Prostate gland (tissue), 2 donors: ENCODE results near the gene RIOX2. TPM values are rescaled to one million over a fixed set of nuclear protein-coding genes. Genes with fewer than 3 reads are reported as not detected.

Experiments
- DNase-seq: peaks from one replicate; pipeline ENCODE4 v3.0.0-alpha.2; 2019; ENCODE audit warnings: low spot score
- H3K27ac ChIP-seq, 2 donors: fragments of 200-600 bp; sonication (generic); 2 replicates each; pipeline ENCODE4 v1.5.1; 2017 to 2019
- H3K27me3 ChIP-seq: fragments of 200-600 bp; sonication (generic); replicated peaks from 2 replicates; pipeline ENCODE4 v1.5.1; 2019; ENCODE audit not compliant: insufficient read depth
- H3K36me3 ChIP-seq, 2 donors: fragments of 200-600 bp; sonication (generic); 1 replicate in 1 of 2; 2 replicates in 1 of 2; pipeline versions ENCODE4 v1.5.1 to v1.8.1; 2017 to 2019
- H3K4me1 ChIP-seq: fragments of 200-600 bp; sonication (generic); replicated peaks from 2 replicates; pipeline ENCODE4 v1.5.1; 2019
- H3K4me3 ChIP-seq, 2 donors: fragments of 200-600 bp; sonication (generic); 2 replicates each; pipeline ENCODE4 v1.5.1; 2017 to 2019
- H3K9me3 ChIP-seq: fragments of 200-600 bp; sonication (generic); 2 replicates; pipeline ENCODE4 v1.5.1; 2017
- POLR2A ChIP-seq: fragments of 450-650 bp; IDR thresholded peaks from one replicate; pipeline ENCODE4 v1.6.1; 2016; ENCODE audit warnings: antibody characterized with exemption, mild to moderate bottlenecking
- POLR2AphosphoS5 ChIP-seq: sonication (generic); formaldehyde crosslinking; IDR thresholded peaks from one replicate; pipeline ENCODE4 v1.6.1; 2017; ENCODE audit warnings: antibody characterized with exemption
- WGBS: methylation state at CpG from one replicate; pipeline ENCODE4 v1.1.5; 2018; 5-methylcytosine and 5-hydroxymethylcytosine counted together
- intact Hi-C: fragments of 100-400 bp; cut with DNase I; formaldehyde crosslinking; loops from one replicate; pipeline ENCODE4 v1.14.2; 2022
- total RNA-seq, 2 donors: library from RNA; depleted of rRNA; stranded (reverse); fragments of >200 nt; gene quantifications; one replicate each; pipeline ENCODE4 v1.1.0, GENCODE V29; 2016
- TF ChIP-seq, protein P1 (sequence below), 4 experiments: fragments of 200-600 bp in 2 of 4; fragments of 450-650 bp in 2 of 4; sonication (generic) in 2 of 4; IDR thresholded peaks; 1 replicate in 3 of 4; 2 replicates in 1 of 4; pipeline ENCODE4 v1.5.1; 2016 to 2019; ENCODE audit warnings: antibody characterized with exemption in 4 of 4, mild to moderate bottlenecking in 2 of 4, moderate library complexity in 2 of 4

RIOX2 gene
- total RNA-seq, 2 donors from 2014 or later: 18.1 to 20.2 TPM

DNA sequence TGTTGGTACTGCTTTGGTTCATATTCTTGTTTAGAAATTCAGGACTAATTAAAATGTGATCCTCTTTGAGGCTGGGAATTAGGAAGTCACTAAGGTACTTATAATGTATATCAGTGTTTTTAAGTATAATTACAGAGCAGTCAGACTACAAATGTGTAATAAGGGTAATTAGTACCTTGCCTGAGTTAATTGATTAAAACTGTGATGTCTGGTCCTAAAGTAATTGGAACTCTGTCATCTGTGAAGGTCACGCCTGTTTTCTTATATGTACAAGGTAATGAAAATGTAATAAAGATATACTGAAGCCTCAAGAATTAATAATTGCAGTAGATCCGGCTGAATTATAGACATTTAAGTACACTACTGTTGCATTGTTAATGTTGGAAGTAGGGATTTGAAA is 32.8 kb downstream of the RIOX2 start:
- intact Hi-C loops: no loop called here
- WGBS: 87% methylated on average over 2 of the region's 2 CpGs
- no peaks in the 10 kb centered on the region for H3K4me1 ChIP-seq
- H3K27ac ChIP-seq: no peak overlapping the region
- DNase-seq: no peak
- H3K9me3 ChIP-seq: no peaks in the 10 kb centered on the region
- no peaks in the 10 kb centered on the region for H3K27me3 ChIP-seq
- H3K4me3 ChIP-seq: no peak overlapping the region
- no peak for TF ChIP-seq POLR2AphosphoS5
- TF ChIP-seq, protein P1, sequence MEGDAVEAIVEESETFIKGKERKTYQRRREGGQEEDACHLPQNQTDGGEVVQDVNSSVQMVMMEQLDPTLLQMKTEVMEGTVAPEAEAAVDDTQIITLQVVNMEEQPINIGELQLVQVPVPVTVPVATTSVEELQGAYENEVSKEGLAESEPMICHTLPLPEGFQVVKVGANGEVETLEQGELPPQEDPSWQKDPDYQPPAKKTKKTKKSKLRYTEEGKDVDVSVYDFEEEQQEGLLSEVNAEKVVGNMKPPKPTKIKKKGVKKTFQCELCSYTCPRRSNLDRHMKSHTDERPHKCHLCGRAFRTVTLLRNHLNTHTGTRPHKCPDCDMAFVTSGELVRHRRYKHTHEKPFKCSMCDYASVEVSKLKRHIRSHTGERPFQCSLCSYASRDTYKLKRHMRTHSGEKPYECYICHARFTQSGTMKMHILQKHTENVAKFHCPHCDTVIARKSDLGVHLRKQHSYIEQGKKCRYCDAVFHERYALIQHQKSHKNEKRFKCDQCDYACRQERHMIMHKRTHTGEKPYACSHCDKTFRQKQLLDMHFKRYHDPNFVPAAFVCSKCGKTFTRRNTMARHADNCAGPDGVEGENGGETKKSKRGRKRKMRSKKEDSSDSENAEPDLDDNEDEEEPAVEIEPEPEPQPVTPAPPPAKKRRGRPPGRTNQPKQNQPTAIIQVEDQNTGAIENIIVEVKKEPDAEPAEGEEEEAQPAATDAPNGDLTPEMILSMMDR (IDR thresholded peaks at IDR 0.05): no peak
- no peak for TF ChIP-seq POLR2A
- no peaks in the 10 kb centered on the region for H3K36me3 ChIP-seq

DNA sequence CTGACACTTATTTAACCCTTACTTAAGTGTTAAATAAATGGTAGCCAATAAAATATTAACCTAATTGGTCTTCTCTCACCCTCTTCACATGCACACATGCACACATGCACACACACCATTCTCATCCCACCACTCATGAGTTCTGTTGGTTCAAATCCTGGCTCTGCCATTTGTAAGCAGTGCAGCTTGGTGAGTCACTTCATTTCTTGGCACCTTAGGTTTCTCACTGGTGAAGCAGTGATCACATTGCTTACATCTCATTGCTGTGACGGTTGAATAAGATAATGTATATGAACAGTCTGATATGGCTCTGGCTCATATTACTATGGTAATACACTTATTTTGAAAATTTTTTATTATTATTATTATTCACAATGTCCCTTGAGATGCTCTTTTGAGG is 33.8 kb downstream of the RIOX2 start:
- Histone ChIP-seq H3K9me3 (no peaks in the 10 kb centered on the region), H3K27me3 (no peaks in the 10 kb centered on the region), H3K27ac (no peak overlapping the region), H3K4me1 (no peaks in the 10 kb centered on the region), H3K4me3 (no peak overlapping the region), H3K36me3 (no peaks in the 10 kb centered on the region)
- 96% methylated on average over 1 of the region's 1 CpG for WGBS
- intact Hi-C loops: no loop called here
- TF ChIP-seq, protein P1 (IDR thresholded peaks at IDR 0.05): no peak
- TF ChIP-seq POLR2A: no peak
- no peak for TF ChIP-seq POLR2AphosphoS5
- DNase-seq: no peak

DNA sequence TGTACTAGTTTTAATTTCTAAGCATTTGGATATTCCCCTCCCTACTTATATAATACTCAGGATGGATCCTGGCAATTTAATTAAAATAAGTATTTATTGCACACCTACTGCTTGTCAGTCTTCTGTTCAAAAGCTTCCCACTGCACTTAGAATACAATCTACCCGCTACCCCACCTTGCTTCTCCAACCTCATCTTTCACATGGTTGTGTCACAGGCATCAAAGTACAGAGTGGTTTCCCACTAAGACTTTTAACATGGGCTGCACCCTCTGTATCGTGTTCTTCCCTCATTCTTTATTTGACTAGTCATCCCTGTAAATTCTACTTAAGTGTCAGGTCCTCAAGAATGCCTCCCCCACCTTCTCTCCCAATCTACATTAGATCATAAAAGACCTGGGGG is 35.0 kb downstream of the RIOX2 start:
- no peak for TF ChIP-seq POLR2A
- TF ChIP-seq, protein P1 (IDR thresholded peaks at IDR 0.05): no peak
- no peaks in the 10 kb centered on the region for H3K4me1 ChIP-seq
- no peak overlapping the region for H3K4me3 ChIP-seq
- no peak for DNase-seq
- H3K27me3 ChIP-seq: no peaks in the 10 kb centered on the region
- H3K27ac ChIP-seq: no peak overlapping the region
- intact Hi-C loops: no loop called here
- WGBS: 75% methylated on average over 2 of the region's 2 CpGs
- no peaks in the 10 kb centered on the region for H3K36me3 ChIP-seq
- H3K9me3 ChIP-seq: no peaks in the 10 kb centered on the region

DNA sequence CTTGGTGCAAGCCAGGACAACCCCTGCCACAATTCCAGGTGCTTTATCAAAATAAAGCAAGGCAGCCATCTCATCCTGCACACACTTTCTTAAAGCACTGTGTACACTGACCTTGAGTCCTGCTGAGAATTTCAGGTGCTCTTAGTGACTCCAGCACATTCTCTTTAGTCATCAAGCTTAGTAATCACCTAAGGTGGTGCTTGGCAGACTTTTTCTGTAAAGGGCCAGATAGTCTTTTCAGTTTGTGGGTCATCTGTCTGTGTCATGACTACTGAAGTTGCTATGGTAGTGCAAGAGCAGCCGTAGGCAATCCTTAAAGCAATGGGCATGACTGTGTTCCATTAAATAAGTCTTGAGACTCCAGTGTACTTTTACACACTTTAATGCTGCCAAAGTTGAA is 36.4 kb downstream of the RIOX2 start:
- Histone ChIP-seq H3K27ac (no peak overlapping the region), H3K4me3 (no peak overlapping the region), H3K9me3 (no peaks in the 10 kb centered on the region), H3K36me3 (no peaks in the 10 kb centered on the region), H3K27me3 (no peaks in the 10 kb centered on the region), H3K4me1 (no peaks in the 10 kb centered on the region)
- no peak for TF ChIP-seq POLR2A
- TF ChIP-seq, protein P1 (IDR thresholded peaks at IDR 0.05): no peak
- TF ChIP-seq POLR2AphosphoS5: no peak
- intact Hi-C loops: no loop called here
- DNase-seq: no peak
- 93% methylated on average over 1 of the region's 1 CpG for WGBS

DNA sequence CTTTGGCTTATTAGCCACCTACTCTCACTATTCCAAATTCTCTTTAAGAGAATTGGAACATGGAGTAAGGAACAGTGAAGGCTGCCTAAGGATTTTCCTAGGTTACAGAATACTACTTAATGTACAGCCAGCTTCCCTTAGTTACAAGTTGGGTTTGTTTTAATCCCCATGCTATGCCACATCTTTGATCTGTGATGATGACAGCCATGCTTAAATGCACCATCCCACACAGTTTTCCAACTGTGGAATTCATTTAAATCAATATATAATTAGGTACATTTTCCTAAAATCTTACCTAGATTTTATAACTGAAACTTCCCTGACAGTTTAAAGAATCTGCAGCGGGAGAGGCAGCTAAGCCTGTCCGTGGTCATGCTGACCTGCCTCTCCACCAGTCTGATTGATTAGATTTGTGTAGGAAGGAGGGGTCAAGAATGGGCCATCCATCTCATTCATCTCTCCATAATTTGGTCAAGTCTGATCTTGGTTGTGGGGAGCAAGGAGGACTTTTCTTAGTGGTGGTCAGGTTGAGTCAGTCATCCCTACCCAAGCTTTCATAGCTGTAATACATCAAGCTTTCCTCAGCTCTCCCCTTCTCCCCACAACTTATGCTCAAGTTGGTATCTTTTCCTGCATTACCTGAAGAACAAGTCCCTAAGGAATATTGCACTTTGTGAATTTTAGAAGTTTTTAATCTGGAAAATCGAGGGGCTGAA is 37.1 kb downstream of the RIOX2 start:
- no peak overlapping the region for H3K4me3 ChIP-seq
- WGBS: 88% methylated on average over 3 of the region's 3 CpGs
- intact Hi-C loops: no loop called here
- no peaks in the 10 kb centered on the region for H3K9me3 ChIP-seq
- no peaks in the 10 kb centered on the region for H3K36me3 ChIP-seq
- no peaks in the 10 kb centered on the region for H3K27me3 ChIP-seq
- no peak for DNase-seq
- H3K27ac ChIP-seq: no peak overlapping the region
- TF ChIP-seq, protein P1 (IDR thresholded peaks at IDR 0.05): no peak
- TF ChIP-seq POLR2A (no peak), POLR2AphosphoS5 (no peak)
- no peaks in the 10 kb centered on the region for H3K4me1 ChIP-seq
